Upper lobe of right lung (tissue), 1 donor: Measurements from ENCODE around the gene LVRN. TPM values are rescaled to one million over a fixed set of nuclear protein-coding genes. Genes with fewer than 3 reads are reported as not detected.

Source experiments
- ATAC-seq: fragments of 200-7000 bp; cut with Tn5 transposase; one replicate; pipeline ENCODE4 v1.9.1; 2020; ENCODE audit warnings: mild to moderate bottlenecking, moderate library complexity
- DNase-seq: peaks from one replicate; pipeline ENCODE4 v3.0.0-alpha.2; 2020
- H3K27ac ChIP-seq: fragments of 200-600 bp; one replicate; pipeline ENCODE4 v1.8.0; 2022
- H3K27me3 ChIP-seq: fragments of 200-600 bp; one replicate; pipeline ENCODE4 v1.8.0; 2022; ENCODE audit warnings: mild to moderate bottlenecking
- H3K36me3 ChIP-seq: fragments of 200-600 bp; one replicate; pipeline ENCODE4 v1.8.0; 2022
- H3K4me1 ChIP-seq: fragments of 200-600 bp; one replicate; pipeline ENCODE4 v1.8.0; 2022
- H3K4me3 ChIP-seq: fragments of 200-600 bp; one replicate; pipeline ENCODE4 v1.8.0; 2022; ENCODE audit warnings: mild to moderate bottlenecking
- H3K9me3 ChIP-seq: fragments of 200-600 bp; one replicate; pipeline ENCODE4 v1.8.0; 2022
- intact Hi-C: fragments of 100-400 bp; cut with DNase I; formaldehyde crosslinking; loops from one replicate; pipeline ENCODE4 v1.11.0; 2022
- total RNA-seq: library from RNA; stranded (reverse); fragmentation: NEBNext Ultra II Directional; extraction: Animal tissue kit (Norgen Biotek cat#: 25700); gene quantifications from one replicate; pipeline ENCODE4 v1.2.1, GENCODE V29; 2021
- TF ChIP-seq, protein P1 (sequence below): fragments of 200-600 bp; IDR thresholded peaks from one replicate; pipeline ENCODE4 v1.8.0; 2022; ENCODE audit warnings: antibody characterized with exemption
- donor health status: DM: no; HTN: yes; CAD: no; lungs with severe emphysema.

Gene LVRN
- total RNA-seq, 1 donor from 2014 or later: 0.20 TPM

GRCh38 chr5:116035123-116035522 lies 72.8 kb downstream of the LVRN start:
- no peak overlapping the region for H3K27ac ChIP-seq
- H3K27me3 ChIP-seq: no peaks in the 10 kb centered on the region
- intact Hi-C loops: no loop called here
- DNase-seq (no peak), ATAC-seq (no peak)
- no peaks in the 10 kb centered on the region for H3K9me3 ChIP-seq
- no peaks in the 10 kb centered on the region for H3K36me3 ChIP-seq
- TF ChIP-seq, protein P1, sequence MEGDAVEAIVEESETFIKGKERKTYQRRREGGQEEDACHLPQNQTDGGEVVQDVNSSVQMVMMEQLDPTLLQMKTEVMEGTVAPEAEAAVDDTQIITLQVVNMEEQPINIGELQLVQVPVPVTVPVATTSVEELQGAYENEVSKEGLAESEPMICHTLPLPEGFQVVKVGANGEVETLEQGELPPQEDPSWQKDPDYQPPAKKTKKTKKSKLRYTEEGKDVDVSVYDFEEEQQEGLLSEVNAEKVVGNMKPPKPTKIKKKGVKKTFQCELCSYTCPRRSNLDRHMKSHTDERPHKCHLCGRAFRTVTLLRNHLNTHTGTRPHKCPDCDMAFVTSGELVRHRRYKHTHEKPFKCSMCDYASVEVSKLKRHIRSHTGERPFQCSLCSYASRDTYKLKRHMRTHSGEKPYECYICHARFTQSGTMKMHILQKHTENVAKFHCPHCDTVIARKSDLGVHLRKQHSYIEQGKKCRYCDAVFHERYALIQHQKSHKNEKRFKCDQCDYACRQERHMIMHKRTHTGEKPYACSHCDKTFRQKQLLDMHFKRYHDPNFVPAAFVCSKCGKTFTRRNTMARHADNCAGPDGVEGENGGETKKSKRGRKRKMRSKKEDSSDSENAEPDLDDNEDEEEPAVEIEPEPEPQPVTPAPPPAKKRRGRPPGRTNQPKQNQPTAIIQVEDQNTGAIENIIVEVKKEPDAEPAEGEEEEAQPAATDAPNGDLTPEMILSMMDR: no peak
- H3K4me1 ChIP-seq: no peaks in the 10 kb centered on the region
- H3K4me3 ChIP-seq: no peak overlapping the region

GRCh38 chr5:116037236-116037822 lies 75.1 kb downstream of the LVRN start:
- Histone ChIP-seq H3K27me3 (peaks cover 5% of the 10 kb centered on the region), H3K9me3 (no peaks in the 10 kb centered on the region), H3K36me3 (no peaks in the 10 kb centered on the region), H3K4me3 (no peak overlapping the region), H3K4me1 (no peaks in the 10 kb centered on the region), H3K27ac (no peak overlapping the region)
- no peak for ATAC-seq
- no peak for DNase-seq
- TF ChIP-seq, protein P1: no peak
- intact Hi-C loops: no loop called here

GRCh38 chr5:116038817-116039216 lies 76.5 kb downstream of the LVRN start:
- intact Hi-C loops: no loop called here
- H3K4me3 ChIP-seq: no peak overlapping the region
- H3K27me3 ChIP-seq: peaks cover 8% of the 10 kb centered on the region
- H3K9me3 ChIP-seq: no peaks in the 10 kb centered on the region
- TF ChIP-seq, protein P1: no peak
- no peaks in the 10 kb centered on the region for H3K4me1 ChIP-seq
- H3K27ac ChIP-seq: no peak overlapping the region
- ATAC-seq (peak; percentile 73), DNase-seq (no peak)
- no peaks in the 10 kb centered on the region for H3K36me3 ChIP-seq

- Histone ChIP-seq H3K27me3 (peaks cover 8% of the 10 kb centered on the region), H3K27ac (no peak overlapping the region), H3K4me1 (no peaks in the 10 kb centered on the region), H3K9me3 (no peaks in the 10 kb centered on the region), H3K36me3 (no peaks in the 10 kb centered on the region), H3K4me3 (no peak overlapping the region)
- intact Hi-C loops: no loop called here
- ATAC-seq (no peak), DNase-seq (no peak)
- TF ChIP-seq, protein P1: no peak
These were observed 80.1 kb downstream of the LVRN start for GRCh38 chr5:116042375-116042774.

DNA sequence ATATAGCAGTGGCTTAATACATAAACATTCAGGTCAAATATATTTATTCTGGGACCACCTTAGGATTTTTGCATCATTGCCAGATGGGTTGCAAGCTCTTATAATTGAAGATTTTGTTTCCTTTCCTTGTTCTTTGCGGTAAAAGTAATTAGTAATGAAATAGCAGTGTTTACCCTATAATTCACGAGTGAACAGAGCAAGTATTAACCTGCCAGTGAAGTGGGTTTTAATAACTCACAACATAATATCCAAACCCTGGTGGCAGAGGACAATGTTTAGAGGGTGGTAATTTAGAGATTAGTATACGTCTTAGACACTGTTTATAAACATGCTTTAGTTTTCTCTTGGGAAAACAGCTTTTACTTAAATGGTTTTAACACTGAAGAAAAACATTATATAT lies 81.8 kb downstream of the LVRN start:
- Histone ChIP-seq H3K9me3 (no peaks in the 10 kb centered on the region), H3K4me3 (no peak overlapping the region), H3K27me3 (peaks cover 8% of the 10 kb centered on the region), H3K4me1 (no peaks in the 10 kb centered on the region), H3K36me3 (no peaks in the 10 kb centered on the region), H3K27ac (no peak overlapping the region)
- TF ChIP-seq, protein P1: no peak
- intact Hi-C loops: no loop called here
- ATAC-seq (no peak), DNase-seq (no peak)

DNA sequence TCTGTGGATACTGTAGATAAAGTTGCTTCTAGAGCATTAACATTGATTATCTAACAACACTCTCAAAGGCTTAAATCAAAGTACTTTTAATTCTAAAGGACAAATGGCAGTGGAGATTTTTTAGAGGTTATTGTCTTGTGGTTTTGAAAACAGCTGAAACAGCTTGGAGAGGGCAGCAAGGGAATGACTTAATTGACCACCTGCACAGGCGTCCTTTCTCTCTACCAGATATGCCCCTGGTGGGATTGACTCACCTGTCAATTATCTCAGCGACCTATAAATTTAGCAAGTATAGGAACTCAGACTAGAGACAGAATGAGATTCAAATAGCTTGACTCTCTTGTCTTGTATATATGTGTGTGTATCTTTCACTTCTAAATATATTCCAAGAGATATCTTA lies 83.5 kb downstream of the LVRN start:
- no peaks in the 10 kb centered on the region for H3K9me3 ChIP-seq
- H3K27ac ChIP-seq: no peak overlapping the region
- no peaks in the 10 kb centered on the region for H3K36me3 ChIP-seq
- H3K4me1 ChIP-seq: no peaks in the 10 kb centered on the region
- no peak for DNase-seq
- H3K4me3 ChIP-seq: no peak overlapping the region
- TF ChIP-seq, protein P1: no peak
- ATAC-seq: no peak
- H3K27me3 ChIP-seq: peaks cover 8% of the 10 kb centered on the region
- intact Hi-C loops: no loop called here
